Measurements from ENCODE around the gene DZIP1.

- TF ChIP-seq TAF1 (IDR thresholded peaks at IDR 0.05; ENCODE audit: borderline replicate concordance, insufficient read depth, low read length), result no peak
- no peak for TF ChIP-seq POLR2AphosphoS5 (IDR thresholded peaks at IDR 0.05; ENCODE audit: low read depth, low read length)
- TF ChIP-seq SIN3A (IDR thresholded peaks at IDR 0.05; ENCODE audit: borderline replicate concordance, insufficient read depth, low read length), result no peak
- TF ChIP-seq REST (IDR thresholded peaks at IDR 0.05; ENCODE audit: insufficient read depth in 1 of 2, low read depth in 2 of 2, low read length in 2 of 2), result no peak
These were observed 1.5 kb downstream of the DZIP1 start for GRCh38 chr13:95642999-95643398.

All from PFSK-1 (cell line).